HG03175 (cell line): ENCODE results near the gene EPX.
"Not testable (repeated sequence)": the region's sequence is repeated elsewhere in the genome, so short reads cannot be mapped to it uniquely, and the experiment has no call there.

Experiments
- ATAC-seq: cut with Tn5 transposase; IDR thresholded peaks from one replicate; pipeline ENCODE4 v1.9.1; 2021; ENCODE audit warnings: mild to moderate bottlenecking, moderate library complexity; ENCODE audit not compliant: unreplicated experiment

Gene EPX

GRCh38 chr17:58192612-58193011, at the start of gene EPX:
Gene EPX, plus strand, starts transcription at chr17:58192726. Its CDS starts 121 bp downstream, at chr17:58192847.
- ATAC-seq, result no peak

- ATAC-seq, result not testable (repeated sequence)
These were observed 49.2 kb upstream of the EPX start for GRCh38 chr17:58143335-58143734.

- ATAC-seq, result no peak
These were observed 47.7 kb upstream of the EPX start for GRCh38 chr17:58144801-58145200.

- ATAC-seq, result no peak
These were observed 44.5 kb upstream of the EPX start, which contains the start of gene OR4D1 for GRCh38 chr17:58147930-58148434. Gene OR4D1, plus strand, starts transcription at chr17:58148384. Its CDS starts 6,770 bp downstream, at chr17:58155154.

GRCh38 chr17:58148609-58149008, 43.9 kb upstream of the EPX start:
- no peak for ATAC-seq

GRCh38 chr17:58150394-58150793, 42.1 kb upstream of the EPX start:
- ATAC-seq, result no peak

- ATAC-seq, result no peak
These were observed 39.5 kb upstream of the EPX start for GRCh38 chr17:58153046-58153445.

GRCh38 chr17:58153671-58154070, 38.9 kb upstream of the EPX start:
- ATAC-seq, result no peak

GRCh38 chr17:58156839-58157803, 35.4 kb upstream of the EPX start:
- no peak for ATAC-seq

- ATAC-seq, result no peak
These were observed 34.3 kb upstream of the EPX start for GRCh38 chr17:58158181-58158580.

- ATAC-seq, result no peak
These were observed 31.0 kb upstream of the EPX start for GRCh38 chr17:58161566-58161965.

GRCh38 chr17:58165981-58166380, 26.5 kb upstream of the EPX start:
- ATAC-seq, result no peak

GRCh38 chr17:58166682-58167081, 25.8 kb upstream of the EPX start, which contains the start of gene OR4D2:
Gene OR4D2, plus strand, starts transcription at chr17:58166982. Its CDS starts 2,674 bp downstream, at chr17:58169656.
- ATAC-seq, result no peak

- ATAC-seq, result no peak
These were observed 21.9 kb upstream of the EPX start for GRCh38 chr17:58170622-58171021.

GRCh38 chr17:58172369-58173071, 20.0 kb upstream of the EPX start:
- ATAC-seq, result no peak

- no peak for ATAC-seq
These were observed 17.7 kb upstream of the EPX start for GRCh38 chr17:58174871-58175270.

- no peak for ATAC-seq
These were observed 16.3 kb upstream of the EPX start for GRCh38 chr17:58176200-58176599.

- no peak for ATAC-seq
These were observed 10.7 kb upstream of the EPX start for GRCh38 chr17:58181796-58182195.

- ATAC-seq, result no peak
These were observed 9.0 kb upstream of the EPX start for GRCh38 chr17:58183514-58183913.

- no peak for ATAC-seq
These were observed 8.1 kb upstream of the EPX start for GRCh38 chr17:58184308-58184985.
